GF-D8 (cell line): ENCODE results near the gene KPNA1.
"Not testable (repeated sequence)": the region's sequence is repeated elsewhere in the genome, so short reads cannot be mapped to it uniquely, and the experiment has no call there.

ENCODE experiments used
- DNase-seq: peaks from one replicate; lab custom pipeline; 2025; lab: John Stamatoyannopoulos, UW

The KPNA1 gene

DNA sequence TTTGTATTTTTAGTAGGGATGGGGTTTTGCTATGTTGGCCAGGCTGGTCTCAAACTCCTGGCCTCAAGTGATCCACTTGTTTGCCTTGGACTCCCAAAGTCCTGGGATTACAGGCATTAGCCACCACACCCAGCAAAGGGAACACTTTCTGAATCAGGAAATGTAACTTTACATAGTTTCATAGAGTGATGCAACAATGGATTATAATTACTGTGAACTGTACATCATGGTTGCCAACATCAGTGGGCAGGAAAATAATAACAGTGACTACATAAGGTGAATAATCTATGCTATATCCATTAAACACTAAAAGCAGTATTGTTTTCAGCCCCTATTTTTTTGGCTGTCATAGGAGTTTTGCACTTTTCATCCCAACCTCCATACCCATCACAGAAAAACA, 5.0 kb upstream of the KPNA1 start:
- DNase-seq = no peak

- DNase-seq = no peak
Measured at GRCh38 chr3:122516846-122517360, 2.2 kb upstream of the KPNA1 start.

DNA sequence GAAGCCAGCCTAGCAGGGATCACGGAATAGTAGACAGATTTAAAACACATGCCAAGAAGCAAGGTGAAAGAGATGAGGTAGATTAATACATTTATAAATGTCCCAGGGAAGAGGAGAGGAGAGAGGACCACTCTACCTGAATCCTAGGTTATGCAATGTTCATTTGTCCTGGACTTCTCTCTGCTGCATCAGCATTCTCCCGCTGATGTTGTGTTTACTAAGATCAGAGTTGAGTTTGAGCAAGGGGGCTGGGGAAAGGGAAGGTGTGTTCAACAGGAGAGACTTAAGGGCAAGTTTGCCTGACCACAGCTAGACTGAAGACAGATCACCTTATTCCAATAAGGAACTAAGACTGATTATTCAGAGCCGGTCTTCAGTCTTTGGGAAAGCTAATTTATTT, 1.1 kb upstream of the KPNA1 start:
- no peak for DNase-seq

DNA sequence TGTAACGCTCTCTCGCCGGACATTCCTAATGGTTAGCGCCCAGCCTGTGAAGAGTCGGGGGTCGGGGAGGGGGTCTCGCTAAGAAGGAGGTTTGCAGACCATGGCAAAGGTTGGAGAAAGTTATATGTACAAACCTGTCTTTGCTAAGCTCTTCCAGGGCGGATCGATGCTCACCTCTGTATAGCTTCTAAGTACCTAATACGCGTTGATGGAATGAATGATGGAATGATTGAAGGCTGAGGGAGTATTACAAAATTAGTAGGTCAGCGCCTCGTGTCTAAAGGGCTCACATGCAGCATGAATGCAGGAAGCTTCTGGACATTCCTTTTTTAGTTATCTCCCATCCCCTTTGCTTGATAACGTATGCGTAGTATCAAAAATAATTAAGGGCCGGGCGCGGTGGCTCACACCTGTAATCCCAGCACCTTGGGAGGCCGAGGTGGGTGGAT, 305 bp upstream of the KPNA1 start:
- DNase-seq = no peak

DNA sequence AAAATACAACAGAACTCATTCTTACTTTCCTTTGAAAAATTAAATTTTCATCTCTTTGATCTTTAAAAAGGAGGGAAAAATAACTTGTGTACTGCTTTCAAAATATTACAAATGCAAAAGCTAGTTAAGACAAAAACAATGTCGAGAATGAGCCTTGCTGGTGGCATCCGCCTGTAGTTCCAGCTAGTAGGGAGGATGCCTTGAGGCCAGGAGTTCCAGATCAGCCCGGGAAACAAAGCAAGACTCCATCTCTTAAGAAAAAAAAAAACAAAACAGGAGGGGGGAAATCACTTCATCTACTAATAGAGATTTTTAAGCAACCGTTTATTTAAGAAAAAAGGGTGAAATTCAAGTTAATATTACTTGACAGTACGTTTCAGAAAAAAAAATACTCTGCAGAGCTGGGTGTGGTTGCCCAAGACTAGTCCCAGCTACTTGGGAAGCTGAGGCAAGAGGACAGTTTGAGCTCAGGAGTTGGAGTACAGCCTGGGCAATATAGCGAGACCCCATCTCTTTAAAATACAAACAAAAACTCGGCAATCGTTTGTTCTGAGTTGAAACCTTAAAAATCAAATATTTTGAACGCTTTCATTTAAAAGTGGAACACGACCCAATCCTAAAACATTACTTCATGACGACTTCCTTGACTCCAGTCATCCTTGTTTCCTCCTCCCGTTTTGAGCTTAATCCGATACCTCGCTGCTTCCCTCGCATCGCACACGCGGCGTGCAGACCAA, 1.2 kb downstream of the KPNA1 start:
- no peak for DNase-seq

GRCh38 chr3:122512284-122512683, 2.5 kb downstream of the KPNA1 start:
- DNase-seq = no peak

GRCh38 chr3:122510878-122511535, 3.7 kb downstream of the KPNA1 start:
- no peak for DNase-seq

DNA sequence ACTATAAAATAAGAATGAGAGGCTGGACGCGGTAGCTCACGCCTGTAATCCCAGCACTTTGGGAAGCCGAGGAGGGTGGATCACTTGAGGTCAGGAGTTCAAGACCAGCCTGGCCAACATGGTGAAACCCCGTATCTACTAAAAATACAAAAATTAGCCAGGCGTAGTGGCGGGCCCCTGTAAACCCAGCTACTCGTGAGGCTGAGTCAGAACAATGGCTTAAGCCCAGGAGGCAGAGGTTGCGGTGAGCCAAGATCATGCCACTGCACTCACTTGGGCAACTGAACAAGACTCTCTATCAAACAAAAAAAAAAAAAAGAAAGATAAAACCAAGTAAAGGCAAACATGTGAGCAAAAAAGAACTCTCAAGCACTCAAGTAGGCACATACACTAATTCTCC, 5.8 kb downstream of the KPNA1 start:
- DNase-seq = not testable (repeated sequence)

- DNase-seq = no peak
Measured at GRCh38 chr3:122508135-122508914, 6.4 kb downstream of the KPNA1 start.

- no peak for DNase-seq
Measured at GRCh38 chr3:122506450-122506849, 8.3 kb downstream of the KPNA1 start.

DNA sequence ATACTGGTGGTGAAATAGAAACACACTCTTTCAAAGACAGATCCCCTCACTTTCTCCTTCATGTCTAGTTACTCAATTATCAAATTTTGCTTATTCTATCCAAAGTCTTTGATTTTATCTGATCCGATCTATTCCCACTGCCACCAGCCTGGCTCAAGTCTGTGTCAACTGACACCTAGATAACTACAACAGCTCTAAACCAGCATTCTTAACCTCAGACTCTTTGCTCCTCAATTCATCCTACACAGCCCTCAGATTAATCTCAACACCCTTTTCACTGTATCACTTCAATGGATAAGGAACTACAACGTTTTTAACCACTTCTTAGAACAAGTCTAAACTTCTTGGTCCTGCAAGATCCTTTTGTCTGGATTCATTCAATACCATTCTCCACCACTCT, 9.1 kb downstream of the KPNA1 start:
- no peak for DNase-seq

- DNase-seq = no peak
Measured at GRCh38 chr3:122502941-122503340, 11.8 kb downstream of the KPNA1 start.

GRCh38 chr3:122502139-122502538, 12.6 kb downstream of the KPNA1 start:
- no peak for DNase-seq

DNA sequence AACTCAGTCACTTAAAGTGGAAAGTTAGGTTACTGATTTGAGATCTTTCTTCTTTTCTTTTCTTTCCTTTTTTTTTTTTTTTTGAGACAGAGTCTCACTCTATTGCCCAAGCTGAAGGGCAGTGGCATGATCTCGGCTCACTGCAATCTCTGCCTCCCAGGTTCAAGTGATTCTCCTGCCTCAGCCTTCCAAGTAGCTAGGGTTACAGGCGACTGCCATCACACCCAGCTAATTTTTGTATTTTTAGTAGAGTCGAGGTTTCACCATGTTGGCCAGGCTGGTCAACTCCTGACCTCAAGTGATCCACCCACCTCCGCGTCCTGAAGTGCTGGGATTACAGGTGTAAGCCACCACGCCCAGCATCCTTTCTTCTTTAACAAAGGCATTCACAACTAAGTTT, 13.8 kb downstream of the KPNA1 start:
- DNase-seq = not testable (repeated sequence)

- DNase-seq = no peak
Measured at GRCh38 chr3:122498152-122498551, 16.6 kb downstream of the KPNA1 start.

GRCh38 chr3:122497425-122497824, 17.3 kb downstream of the KPNA1 start:
- DNase-seq = peak; percentile 89

- DNase-seq = no peak
Measured at GRCh38 chr3:122496508-122496907, 18.2 kb downstream of the KPNA1 start.

DNA sequence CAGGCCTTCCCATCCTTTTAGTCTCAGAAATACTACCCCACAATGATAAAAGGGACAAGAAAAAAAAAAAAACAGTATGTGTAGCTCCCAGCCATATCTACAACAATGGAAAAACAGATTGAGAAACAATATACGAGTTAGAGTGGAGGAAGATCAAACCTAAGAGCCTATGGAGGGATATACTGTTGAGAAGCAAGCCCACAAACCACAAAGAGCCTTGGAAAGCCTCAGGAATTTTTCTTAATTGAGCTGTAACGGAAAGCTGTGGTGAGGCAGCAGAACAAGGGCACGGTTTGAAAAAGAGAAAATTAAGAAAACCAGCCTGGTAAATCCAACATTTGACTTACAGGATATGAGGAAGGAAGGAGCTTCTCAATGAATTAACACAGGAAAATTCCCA, 21.4 kb downstream of the KPNA1 start:
- peak; percentile 18 for DNase-seq

DNA sequence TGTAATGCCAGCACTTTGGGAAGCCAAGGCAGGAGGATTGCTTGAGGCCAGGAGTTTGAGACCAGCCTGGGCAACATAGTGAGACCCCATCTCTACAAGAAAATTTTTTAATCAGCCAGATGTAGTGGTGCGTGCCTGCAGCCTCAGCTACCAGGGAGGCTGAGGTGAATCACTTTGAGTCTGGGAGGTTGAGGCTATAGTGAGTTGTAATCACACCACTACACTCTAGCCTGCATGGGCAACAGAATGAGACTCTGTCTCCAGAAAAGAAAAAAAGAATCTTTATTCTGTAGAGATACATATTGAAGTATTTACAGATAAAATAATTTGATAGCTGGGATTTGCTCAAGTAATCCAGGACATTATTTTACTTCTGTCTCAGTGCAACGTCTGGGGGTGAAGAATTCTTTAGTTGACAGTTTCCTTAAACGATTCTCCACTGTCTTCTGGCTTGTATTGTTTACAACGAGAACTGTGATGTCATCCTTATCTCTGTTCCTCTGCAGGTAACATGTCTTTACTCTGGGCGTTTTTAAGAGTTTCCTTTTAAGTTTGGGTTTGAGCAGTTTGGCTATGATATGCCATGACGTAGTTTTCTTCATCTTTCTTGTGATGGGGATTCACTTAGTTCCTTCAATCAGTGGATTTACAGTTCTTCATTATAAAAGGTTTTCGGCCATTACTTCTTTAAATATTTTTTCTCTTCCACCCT, 26.3 kb downstream of the KPNA1 start:
- no peak for DNase-seq

GRCh38 chr3:122484985-122485384, 29.8 kb downstream of the KPNA1 start:
- no peak for DNase-seq

DNA sequence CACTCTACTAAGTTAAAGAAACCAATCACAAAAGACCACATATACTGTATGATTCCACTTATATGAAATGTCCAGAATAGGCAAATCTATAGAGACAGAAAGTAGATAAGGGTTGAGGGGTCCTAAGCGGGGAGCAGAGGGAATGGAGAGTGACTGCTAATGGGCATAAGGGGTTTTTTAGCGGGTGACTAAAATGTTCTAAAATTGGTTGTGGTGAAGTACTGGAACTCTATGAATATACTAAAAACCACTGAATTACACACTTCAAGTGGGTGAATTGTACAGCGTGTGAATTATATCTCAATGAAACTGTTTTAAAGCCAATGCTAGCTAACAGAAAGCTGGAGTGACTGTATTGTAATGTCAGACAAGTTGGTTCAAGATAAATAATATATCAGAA, 33.3 kb downstream of the KPNA1 start:
- no peak for DNase-seq

- no peak for DNase-seq
Measured at GRCh38 chr3:122476532-122476931, 38.2 kb downstream of the KPNA1 start.
